GM12878 (cell line): Measurements from ENCODE around the gene BCAS3. TPM values are rescaled to one million over a fixed set of nuclear protein-coding genes. Genes with fewer than 3 reads are reported as not detected.
"Not testable (repeated sequence)": the region's sequence is repeated elsewhere in the genome, so short reads cannot be mapped to it uniquely, and the experiment has no call there.

Source experiments
- ATAC-seq: fragments of 200-7000 bp; cut with Tn5 transposase; 3 replicates; pipeline ENCODE4 v1.9.1; 2020; ENCODE audit warnings: mild to moderate bottlenecking, moderate library complexity
- BruUV-seq: library from RNA; stranded (reverse); fragments of 400-500 nt; replicated peaks from 2 replicates; lab custom pipeline; 2021; lab: Mats Ljungman, UMichigan
- CTCF ChIA-PET: fragments of 300-600 bp; sonication (Branson Sonifier 250); formaldehyde crosslinking; extraction: SDS; loops from one replicate; lab custom pipeline; 2021; ENCODE audit warnings: inconsistent platforms; lab: Yijun Ruan, JAX
- POLR2A ChIA-PET: fragments of 350-600 bp; formaldehyde crosslinking; extraction: SDS; loops from one replicate; lab custom pipeline; 2021; ENCODE audit warnings: inconsistent platforms; lab: Charles Lee
- RAD21 ChIA-PET: fragments of 300-600 bp; sonication (Branson Sonifier 250); formaldehyde crosslinking; loops from one replicate; lab custom pipeline; 2023; ENCODE audit warnings: antibody characterized with exemption; ENCODE audit not compliant: unreplicated experiment; lab: Charles Lee
- SMC1A ChIA-PET: fragments of 300-600 bp; sonication (Branson Sonifier 250); formaldehyde crosslinking; loops from one replicate; lab custom pipeline; 2023; ENCODE audit not compliant: unreplicated experiment, uncharacterized antibody; lab: Charles Lee
- DNase-seq: peaks from one replicate; pipeline ENCODE4 v3.0.0-alpha.2; 2011; ENCODE audit warnings: low read depth, low spot score
- FAIRE-seq: peaks from 3 replicates; lab custom pipeline; 2011; peaks lifted over from hg19 to GRCh38; lab: Jason Lieb, UNC
- H2AFZ ChIP-seq: 2 replicates; pipeline ENCODE4 v1.6.0; 2011; ENCODE audit warnings: low read depth, low read length, control low read depth; ENCODE audit not compliant: control insufficient read depth
- H3K27ac ChIP-seq: 2 replicates; pipeline ENCODE4 v1.5.1; 2011; ENCODE audit warnings: control low read depth; ENCODE audit not compliant: control insufficient read depth, insufficient read depth
- H3K27me3 ChIP-seq, 2 experiments: replicated peaks in 1 of 2; 2 replicates each; pipeline versions ENCODE4 v1.6.0 to v1.6.1; 2011; ENCODE audit warnings: low read length in 1 of 2; ENCODE audit not compliant: control insufficient read depth in 2 of 2, insufficient read depth in 2 of 2
- H3K36me3 ChIP-seq, 2 experiments: 2 replicates each; pipeline ENCODE4 v1.5.1; 2011; ENCODE audit warnings: low read length in 1 of 2; ENCODE audit not compliant: control insufficient read depth in 2 of 2, insufficient read depth in 2 of 2
- H3K4me1 ChIP-seq: 2 replicates; pipeline ENCODE4 v1.6.1; 2011; ENCODE audit warnings: mild to moderate bottlenecking, low read length, moderate library complexity, mixed read lengths; ENCODE audit not compliant: control insufficient read depth, insufficient read depth
- H3K4me2 ChIP-seq: 2 replicates; pipeline ENCODE4 v1.6.0; 2011; ENCODE audit warnings: control low read depth; ENCODE audit not compliant: control insufficient read depth, insufficient read depth
- H3K4me3 ChIP-seq: fragments of 200-600 bp; sonication (generic); 2 replicates; pipeline ENCODE4 v1.5.1; 2016
- H3K79me2 ChIP-seq: 2 replicates; pipeline ENCODE4 v1.6.0; 2011; ENCODE audit warnings: low read length; ENCODE audit not compliant: control insufficient read depth, insufficient read depth
- H3K9ac ChIP-seq: 2 replicates; pipeline ENCODE4 v1.8.0; 2011; ENCODE audit warnings: low read length, control low read depth, mixed read lengths; ENCODE audit not compliant: control insufficient read depth, insufficient read depth
- H3K9me3 ChIP-seq: replicated peaks from 3 replicates; pipeline ENCODE4 v1.5.1; 2011; ENCODE audit warnings: mild to moderate bottlenecking, low read length; ENCODE audit not compliant: control insufficient read depth, insufficient read depth
- H4K20me1 ChIP-seq: 2 replicates; pipeline ENCODE4 v1.6.0; 2011; ENCODE audit not compliant: control insufficient read depth, insufficient read depth
- DPF2 ChIP-seq: fragments of 450-650 bp; IDR thresholded peaks from 2 replicates; pipeline ENCODE4 v1.6.1; 2017; ENCODE audit warnings: mild to moderate bottlenecking
- ELK1 ChIP-seq: IDR thresholded peaks from 2 replicates; pipeline ENCODE4 v1.6.1; 2012; ENCODE audit warnings: low read depth, low read length, improper control_type of control experiment
- WGBS: methylation state at CpG from one replicate; pipeline ENCODE4 v1.1.6; 2016; ENCODE audit warnings: low lambda C conversion rate; ENCODE audit not compliant: insufficient replicate concordance, insufficient coverage; ENCODE audit errors: missing lambda C conversion rate; 5-methylcytosine and 5-hydroxymethylcytosine counted together
- in situ Hi-C: fragments of 300-500 bp; cut with MboI; formaldehyde crosslinking; loops from 9 replicates; pipeline ENCODE4 v1.14.3; 2018; ENCODE audit warnings: mixed read lengths
- intact Hi-C: fragments of 100-400 bp; cut with micrococcal nuclease; formaldehyde crosslinking; loops from one replicate; pipeline ENCODE4 v1.14.2; 2022; ENCODE audit not compliant: unreplicated experiment
- polyA plus RNA-seq, 11 experiments: library from polyadenylated mRNA; depleted of rRNA in 4 of 11; unstranded in 6 of 11; stranded (reverse) in 5 of 11; fragments of >200 nt; fragmentation: Nextera tagmentation in 4 of 11; fragmentation: Illumina TruSeq in 1 of 11; extraction: Ambion mirVana in 4 of 11; extraction: Trizol in 1 of 11; gene quantifications; 1 replicate in 1 of 11; 2 replicates in 10 of 11; pipeline versions ENCODE4 v1.2.1 to v1.2.3, GENCODE V29; 2011 to 2016; ENCODE audit warnings: inconsistent platforms in 2 of 11, missing spikeins in 2 of 11, low read depth in 1 of 11
- total RNA-seq, 4 experiments: library from RNA; depleted of rRNA in 3 of 4; stranded (reverse); fragments of >200 nt in 3 of 4; fragmentation: Illumina TruSeq in 1 of 4; extraction: Trizol in 1 of 4; gene quantifications; 2 replicates each; pipeline versions ENCODE4 v1.2.1 to v1.2.3, GENCODE V29; 2013 to 2021

Gene BCAS3
- total and polyA plus RNA-seq, 10 of the 15 experiments (the other 5 are each of a cell fraction or from before 2014, with no cell fraction given): 2.1 to 11.0 (median 6.6) TPM

DNA sequence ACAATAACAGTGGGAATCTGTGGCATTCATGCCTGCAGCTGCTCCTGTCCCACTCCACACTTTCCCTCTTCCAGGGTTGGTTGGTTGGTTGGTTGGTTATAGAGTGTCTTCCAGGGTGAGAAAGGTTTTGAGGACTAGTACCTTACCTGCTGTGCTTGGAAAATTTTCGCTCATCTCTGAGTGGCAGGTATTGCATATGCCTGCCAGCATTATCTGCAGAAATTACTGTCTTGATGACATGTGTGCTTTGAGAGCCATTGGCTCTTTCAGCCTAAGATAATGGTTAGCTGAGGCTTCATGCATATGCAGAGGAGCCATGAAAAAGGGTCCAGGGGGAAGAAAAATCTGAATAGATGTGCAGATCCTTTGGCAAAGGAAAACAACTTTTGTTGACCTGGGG lies 131.8 kb downstream of the BCAS3 start:
- CTCF ChIA-PET: interaction anchor here (0.6 kb wide), 1 partner anchor 55 kb away, joined by 3 read pairs; no protein-coding TSS in a partner anchor
- WGBS: 96% methylated on average over 1 of the region's 1 CpG

GRCh38 chr17:60814941-60815340 lies 137.3 kb downstream of the BCAS3 start:
- in situ Hi-C loops, H3K79me2 ChIP-seq, H3K27me3 ChIP-seq, ATAC-seq, DNase-seq, H3K9me3 ChIP-seq, SMC1A ChIA-PET, H3K4me1 ChIP-seq, BruUV-seq, RAD21 ChIA-PET, intact Hi-C loops, H3K27ac ChIP-seq, H3K36me3 ChIP-seq, H2AFZ ChIP-seq, H3K4me3 ChIP-seq, POLR2A ChIA-PET, H3K9ac ChIP-seq, H3K4me2 ChIP-seq, H4K20me1 ChIP-seq, FAIRE-seq, CTCF ChIA-PET: not testable (repeated sequence)
- WGBS: 55% methylated on average over 2 of the region's 2 CpGs

More for the DNA sequence above, 131.8 kb downstream of the BCAS3 start:
- no peak overlapping the region for H2AFZ ChIP-seq
- ATAC-seq: no peak
- ChIA-PET SMC1A (no interaction called here), RAD21 (no interaction called here), POLR2A (no interaction called here)
- DNase-seq: no peak
- H3K27me3 ChIP-seq: no peaks in the 10 kb centered on the region
- intact Hi-C loops (no loop called here), in situ Hi-C loops (no loop called here)
- TF ChIP-seq DPF2: no peak
- no peak for TF ChIP-seq ELK1
- no peaks in the 10 kb centered on the region for H3K79me2 ChIP-seq
- BruUV-seq: no TSS peak
- no peak overlapping the region for H3K9ac ChIP-seq
- no peak for FAIRE-seq
- H3K36me3 ChIP-seq: no peaks in the 10 kb centered on the region
- no peak overlapping the region for H3K27ac ChIP-seq
- H3K4me1 ChIP-seq: no peaks in the 10 kb centered on the region
- no peaks in the 10 kb centered on the region; the same call in 2 of the 3 replicates for H3K9me3 ChIP-seq
- H3K4me2 ChIP-seq: no peak overlapping the region
- H4K20me1 ChIP-seq: no peaks in the 10 kb centered on the region
- no peak overlapping the region for H3K4me3 ChIP-seq
